ENCODE measurements around the gene PLEKHH1.

DNA sequence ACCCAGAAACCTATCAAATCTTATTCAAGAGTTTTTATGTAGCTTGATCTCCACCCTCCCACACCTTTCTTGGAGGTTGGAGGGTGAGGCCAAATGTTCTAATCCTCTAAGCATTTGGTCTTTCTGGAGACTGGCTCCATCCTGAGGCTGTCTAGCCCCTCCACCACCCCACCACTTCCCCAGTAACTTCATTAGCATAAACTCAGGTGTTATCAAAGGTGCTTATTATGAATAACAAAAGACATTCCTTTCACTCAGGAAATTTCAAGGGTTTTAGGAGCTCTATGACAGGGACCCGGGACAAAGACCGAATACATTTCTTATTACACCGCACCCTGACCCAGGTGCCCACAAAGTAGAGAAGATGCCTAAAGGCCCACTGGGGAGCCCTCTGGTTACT lies 41.8 kb upstream of the PLEKHH1 start:
- TF ChIP-seq POLR2AphosphoS5 (IDR thresholded peaks at IDR 0.05; ENCODE audit: borderline replicate concordance, low read depth, low read length) = no peak
- no peak for TF ChIP-seq FOXP2 (optimal IDR thresholded peaks at IDR 0.05; ENCODE audit: control extremely low read depth, extremely low read length, insufficient read depth)

Data from SK-N-MC (cell line).